Germinal center (tissue), 1 donor: ENCODE data around the gene FAM50A.
A peak's percentile ranks its signal among the peaks of the same experiment; 100 is the strongest.
"Not testable (repeated sequence)": the region's sequence is repeated elsewhere in the genome, so short reads cannot be mapped to it uniquely, and the experiment has no call there.

Experiments used
- DNase-seq: peaks from one replicate; pipeline ENCODE4 v3.0.0; 2012; ENCODE audit warnings: mixed read lengths, low spot score

Gene FAM50A

DNA sequence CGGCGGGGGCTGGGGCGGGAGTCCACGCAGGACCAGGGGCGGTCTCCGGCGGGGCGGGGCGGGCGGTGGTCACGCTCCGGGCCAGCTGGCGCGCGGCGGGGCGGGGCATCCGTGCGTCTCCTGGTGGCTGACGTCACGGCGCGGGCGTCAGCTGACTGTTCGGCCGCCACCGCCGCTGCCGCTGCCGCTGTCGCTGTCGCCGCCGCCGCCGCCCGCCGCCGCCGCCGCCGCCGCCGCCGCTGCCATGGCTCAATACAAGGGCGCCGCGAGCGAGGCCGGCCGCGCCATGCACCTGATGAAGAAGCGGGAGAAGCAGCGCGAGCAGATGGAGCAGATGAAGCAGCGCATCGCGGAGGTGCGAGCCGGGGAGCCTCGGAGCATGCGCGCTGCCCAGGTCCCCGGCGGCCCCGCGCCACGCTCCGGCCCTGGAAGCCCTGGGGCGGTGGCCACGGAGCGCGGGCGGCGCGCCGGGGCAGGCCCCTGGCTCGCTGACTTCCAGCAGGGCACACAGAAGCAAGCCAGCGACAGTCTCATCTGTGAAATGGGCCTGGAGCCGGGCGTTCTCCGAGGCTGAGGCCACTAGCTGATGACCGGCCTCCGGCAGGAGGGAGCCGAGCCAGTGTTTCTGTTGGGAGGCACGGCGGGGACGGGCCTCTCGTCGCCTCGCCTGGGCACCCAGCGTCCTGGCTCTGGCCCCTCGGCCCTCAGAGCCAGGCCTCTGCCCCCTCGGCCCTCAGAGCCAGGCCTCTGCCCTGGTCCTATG lies at the start of gene FAM50A:
Gene FAM50A (plus strand): TSS at position 150 of the 763 bp plus-strand sequence. CDS start 95 bp downstream, at position 245.
- peak; percentile 80 for DNase-seq

- not testable (repeated sequence) for DNase-seq
Observed at GRCh38 chrX:154396363-154396762, 47.6 kb upstream of the FAM50A start.

- peak; percentile 52 for DNase-seq
Observed at GRCh38 chrX:154396973-154397887, 46.7 kb upstream of the FAM50A start.

- peak; percentile 93 for DNase-seq
Observed at GRCh38 chrX:154397888-154398667, 45.9 kb upstream of the FAM50A start, which contains the start of gene RPL10. RPL10 (plus strand) TSS chrX:154398377; CDS start chrX:154398520, 143 bp downstream.

DNA sequence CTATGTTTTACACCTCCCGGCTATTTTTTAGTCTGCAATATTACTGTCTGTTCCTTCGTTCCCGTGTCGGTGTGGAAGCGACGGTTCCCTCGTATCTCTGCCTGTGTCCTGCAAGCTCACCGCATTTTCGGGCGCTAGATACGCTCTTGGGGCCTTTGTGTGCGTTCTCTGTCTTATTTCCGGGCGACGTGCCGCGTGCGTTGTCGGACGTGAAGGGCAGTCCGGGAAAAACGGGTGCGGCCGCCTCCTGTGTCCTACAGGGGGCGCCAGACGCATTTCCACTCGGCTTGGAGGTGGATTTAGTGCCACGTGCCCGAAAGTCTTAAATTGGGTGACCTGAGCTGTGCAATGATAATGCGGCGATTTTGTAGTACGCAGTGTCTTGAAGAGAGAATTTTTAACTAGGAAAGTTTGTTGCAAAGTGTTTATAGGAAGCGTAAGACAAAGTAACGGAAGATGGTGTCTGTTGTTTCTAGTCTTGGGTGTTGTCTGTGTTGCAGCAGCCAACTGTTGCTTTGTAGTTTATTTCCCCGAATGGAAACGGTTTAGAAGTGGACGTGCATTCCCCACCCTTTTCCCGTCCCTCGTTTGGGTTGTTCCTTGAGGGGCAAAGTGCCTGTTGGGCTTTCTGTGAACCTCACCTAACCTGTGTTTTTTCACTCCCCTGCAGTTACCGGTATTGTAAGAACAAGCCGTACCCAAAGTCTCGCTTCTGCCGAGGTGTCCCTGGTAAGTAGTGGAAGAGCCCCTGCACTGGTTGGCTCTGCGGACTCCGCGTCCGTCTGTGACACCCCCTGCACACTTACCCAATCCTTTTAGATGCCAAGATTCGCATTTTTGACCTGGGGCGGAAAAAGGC lies 45.0 kb upstream of the FAM50A start:
- DNase-seq: peak; percentile 56

GRCh38 chrX:154399527-154400368 lies 44.2 kb upstream of the FAM50A start:
- DNase-seq: no peak

DNA sequence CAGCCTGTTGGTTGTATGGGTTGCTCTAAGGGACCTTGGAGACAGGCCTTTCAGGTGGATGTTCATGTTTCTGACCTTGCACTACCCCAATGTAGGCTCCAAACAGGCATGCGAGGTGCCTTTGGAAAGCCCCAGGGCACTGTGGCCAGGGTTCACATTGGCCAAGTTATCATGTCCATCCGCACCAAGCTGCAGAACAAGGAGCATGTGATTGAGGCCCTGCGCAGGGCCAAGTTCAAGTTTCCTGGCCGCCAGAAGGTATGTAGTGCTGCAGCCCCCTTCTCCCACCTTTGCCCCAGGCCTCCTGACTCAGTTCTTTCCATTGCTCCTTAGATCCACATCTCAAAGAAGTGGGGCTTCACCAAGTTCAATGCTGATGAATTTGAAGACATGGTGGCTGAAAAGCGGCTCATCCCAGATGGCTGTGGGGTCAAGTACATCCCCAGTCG lies 43.5 kb upstream of the FAM50A start:
- DNase-seq: not testable (repeated sequence)

DNA sequence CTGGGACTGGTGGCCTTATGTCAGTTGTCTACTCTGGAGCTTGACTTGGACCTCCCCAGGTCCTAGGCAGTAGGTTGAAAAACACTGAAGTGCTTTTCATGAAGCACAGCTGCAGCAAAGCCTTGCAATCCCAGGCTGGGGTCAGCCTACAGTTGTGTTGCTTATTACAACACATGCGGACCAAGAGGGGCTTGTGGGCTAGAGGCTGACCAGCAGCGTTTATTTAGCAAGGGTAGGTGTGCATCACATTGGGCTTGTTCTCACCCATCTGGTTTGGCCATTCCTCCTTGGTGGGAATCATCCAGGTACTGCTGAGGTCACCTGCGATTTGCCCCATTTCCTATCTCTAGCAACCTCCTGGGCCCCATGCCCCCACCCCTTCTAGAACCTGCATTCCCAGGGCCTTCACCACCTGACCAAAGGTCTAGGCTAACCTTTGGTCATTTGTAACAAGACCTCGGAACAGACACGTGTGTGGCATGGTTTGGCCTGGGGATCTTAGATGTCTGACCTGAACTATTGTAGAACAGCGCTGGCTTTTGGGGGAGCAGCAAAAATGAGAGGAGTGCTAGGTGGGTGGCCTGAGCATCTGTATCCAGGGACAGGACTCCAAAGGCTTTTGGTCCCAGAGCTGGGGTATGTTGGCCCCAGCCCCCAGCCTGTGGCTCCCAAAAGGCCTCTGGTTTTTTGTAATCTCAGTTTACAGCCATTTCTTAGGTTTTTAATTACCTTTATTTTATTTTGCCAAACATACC lies 42.7 kb upstream of the FAM50A start:
- DNase-seq: no peak

GRCh38 chrX:154401918-154402621 lies 41.9 kb upstream of the FAM50A start:
- DNase-seq: no peak

- no peak for DNase-seq
Observed at GRCh38 chrX:154402622-154403127, 41.3 kb upstream of the FAM50A start.

GRCh38 chrX:154403192-154403591 lies 40.7 kb upstream of the FAM50A start:
- DNase-seq: no peak

DNA sequence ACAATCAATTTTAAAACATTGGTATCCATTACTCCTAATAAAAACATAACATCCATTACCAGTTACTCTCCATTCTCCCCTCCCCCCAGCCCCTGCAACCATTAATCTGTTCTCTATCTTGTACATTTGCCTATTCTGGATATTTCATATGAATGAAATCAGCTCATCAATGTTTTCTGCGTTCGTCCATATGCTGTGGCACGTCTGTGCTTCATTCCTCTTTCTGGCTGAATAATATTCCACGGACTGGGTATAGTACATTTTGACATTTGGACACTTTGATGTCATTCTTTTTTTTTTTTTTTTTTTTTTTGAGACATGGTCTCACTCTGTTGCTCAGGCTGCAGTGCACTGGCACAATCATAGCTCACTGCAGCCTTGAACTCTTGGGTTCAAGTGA lies 40.1 kb upstream of the FAM50A start:
- DNase-seq: no peak

- no peak for DNase-seq
Observed at GRCh38 chrX:154404625-154405192, 39.2 kb upstream of the FAM50A start.

DNA sequence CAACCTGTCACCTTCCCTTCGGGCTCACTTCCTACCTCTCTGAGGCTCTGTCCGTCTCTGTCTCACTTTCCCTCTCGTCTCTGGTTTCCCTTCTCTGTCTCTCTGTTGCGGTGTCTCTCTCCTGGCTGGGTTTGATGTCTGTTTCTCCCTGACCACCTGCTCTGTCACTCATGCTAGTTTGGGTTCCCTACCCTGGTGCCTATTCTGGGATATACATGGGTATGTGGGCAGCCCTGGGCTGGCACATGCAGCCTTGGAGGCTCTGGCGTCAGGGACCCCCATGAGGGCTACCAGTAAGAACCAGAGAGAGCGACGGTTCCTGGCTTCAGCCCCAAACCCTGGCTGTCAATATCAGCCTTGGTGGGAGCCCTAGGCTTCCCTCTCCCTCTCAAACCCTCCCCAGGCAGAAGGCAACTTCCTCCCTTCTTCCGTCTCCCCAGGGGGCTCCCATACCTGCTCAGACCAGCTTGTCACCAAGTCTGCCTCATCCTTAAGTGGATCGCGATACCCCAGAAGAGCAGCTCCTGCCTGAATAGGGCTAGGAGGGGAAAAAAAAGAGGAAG lies 35.2 kb upstream of the FAM50A start:
- no peak for DNase-seq

- peak; percentile 17 for DNase-seq
Observed at GRCh38 chrX:154409222-154409871, 34.6 kb upstream of the FAM50A start, which contains the start of gene DNASE1L1. DNASE1L1 (minus strand) TSS chrX:154409254; CDS start chrX:154405568, 3,686 bp downstream.

DNA sequence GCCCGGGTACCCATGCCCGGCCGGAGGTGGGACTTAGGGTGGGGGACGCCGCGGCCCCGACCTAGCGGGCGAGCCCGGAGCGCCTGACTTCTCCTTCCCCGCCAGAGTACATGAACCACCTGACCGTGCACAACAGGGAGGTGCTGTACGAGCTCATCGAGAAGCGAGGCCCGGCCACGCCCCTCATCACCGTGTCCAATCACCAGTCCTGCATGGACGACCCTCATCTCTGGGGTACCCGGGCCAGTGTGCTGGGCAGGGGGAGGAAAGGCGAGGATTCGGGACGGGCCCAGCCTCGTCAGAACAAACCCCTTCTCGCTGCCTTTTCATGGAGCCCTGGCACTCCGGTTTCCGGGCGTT lies 32.0 kb upstream of the FAM50A start:
- peak; percentile 49 for DNase-seq

- DNase-seq: no peak
Observed at GRCh38 chrX:154412468-154412867, 31.5 kb upstream of the FAM50A start.
